GM19397 (cell line): ENCODE results near the gene CAMTA1.

Experiments used
- ATAC-seq: cut with Tn5 transposase; IDR thresholded peaks from one replicate; pipeline ENCODE4 v1.9.1; 2021; ENCODE audit warnings: mild to moderate bottlenecking, moderate library complexity; ENCODE audit not compliant: unreplicated experiment

Gene CAMTA1

GRCh38 chr1:7247791-7248548, 462.7 kb downstream of the CAMTA1 start:
- ATAC-seq: no peak

GRCh38 chr1:7248549-7249199, 463.4 kb downstream of the CAMTA1 start:
- ATAC-seq: no peak

- ATAC-seq: no peak
These were observed 464.3 kb downstream of the CAMTA1 start for GRCh38 chr1:7249516-7249915.

- no peak for ATAC-seq
These were observed 464.9 kb downstream of the CAMTA1 start for GRCh38 chr1:7250176-7250575.

GRCh38 chr1:7250597-7251453, 465.6 kb downstream of the CAMTA1 start:
- no peak for ATAC-seq

GRCh38 chr1:7251454-7251800, 466.2 kb downstream of the CAMTA1 start:
- no peak for ATAC-seq

GRCh38 chr1:7252411-7253117, 467.3 kb downstream of the CAMTA1 start:
- ATAC-seq: no peak

GRCh38 chr1:7253118-7253480, 467.8 kb downstream of the CAMTA1 start:
- no peak for ATAC-seq

- ATAC-seq: no peak
These were observed 468.8 kb downstream of the CAMTA1 start for GRCh38 chr1:7253988-7254587.

- no peak for ATAC-seq
These were observed 470.2 kb downstream of the CAMTA1 start for GRCh38 chr1:7255303-7256058.

GRCh38 chr1:7256526-7256925, 471.3 kb downstream of the CAMTA1 start:
- no peak for ATAC-seq

GRCh38 chr1:7257225-7257624, 472.0 kb downstream of the CAMTA1 start:
- no peak for ATAC-seq

- no peak for ATAC-seq
These were observed 473.4 kb downstream of the CAMTA1 start for GRCh38 chr1:7258589-7259135.

GRCh38 chr1:7259955-7260354, 474.7 kb downstream of the CAMTA1 start:
- no peak for ATAC-seq

- no peak for ATAC-seq
These were observed 476.2 kb downstream of the CAMTA1 start for GRCh38 chr1:7261490-7261889.

- no peak for ATAC-seq
These were observed 477.4 kb downstream of the CAMTA1 start for GRCh38 chr1:7262611-7263010.

- ATAC-seq: no peak
These were observed 478.0 kb downstream of the CAMTA1 start for GRCh38 chr1:7263021-7263960.

GRCh38 chr1:7264101-7264500, 478.8 kb downstream of the CAMTA1 start:
- no peak for ATAC-seq
